Measurements from ENCODE around the gene AGER.
"Not testable (repeated sequence)": the region's sequence is repeated elsewhere in the genome, so short reads cannot be mapped to it uniquely, and the experiment has no call there.

Gene AGER

GRCh38 chr6:32147401-32148132, 36.5 kb downstream of the AGER start:
- DNase-seq, result no peak

DNA sequence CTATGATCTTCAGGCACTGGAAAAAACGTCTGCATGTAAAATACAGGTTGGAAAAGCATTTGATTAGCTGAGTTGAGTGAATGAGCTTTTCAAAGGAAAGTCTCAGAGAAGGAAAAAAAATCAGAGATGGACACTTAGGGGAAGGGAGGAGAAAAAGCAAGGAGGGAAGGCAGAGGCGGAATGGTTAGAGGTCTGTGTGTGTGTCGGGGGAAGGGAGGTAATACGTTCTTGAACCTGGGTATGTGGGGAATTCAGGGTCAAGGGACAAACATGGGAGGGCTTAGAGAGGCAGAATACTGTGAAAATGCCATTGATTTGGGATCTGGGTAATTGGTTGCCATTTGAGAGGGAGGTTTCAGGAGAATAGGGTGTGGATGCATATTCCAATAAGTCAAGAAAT, 37.4 kb downstream of the AGER start:
- no peak for DNase-seq

GRCh38 chr6:32146287-32146686, 37.8 kb downstream of the AGER start:
- DNase-seq, result no peak

- not testable (repeated sequence) for DNase-seq
These were observed 39.8 kb downstream of the AGER start for GRCh38 chr6:32144238-32144637.

DNA sequence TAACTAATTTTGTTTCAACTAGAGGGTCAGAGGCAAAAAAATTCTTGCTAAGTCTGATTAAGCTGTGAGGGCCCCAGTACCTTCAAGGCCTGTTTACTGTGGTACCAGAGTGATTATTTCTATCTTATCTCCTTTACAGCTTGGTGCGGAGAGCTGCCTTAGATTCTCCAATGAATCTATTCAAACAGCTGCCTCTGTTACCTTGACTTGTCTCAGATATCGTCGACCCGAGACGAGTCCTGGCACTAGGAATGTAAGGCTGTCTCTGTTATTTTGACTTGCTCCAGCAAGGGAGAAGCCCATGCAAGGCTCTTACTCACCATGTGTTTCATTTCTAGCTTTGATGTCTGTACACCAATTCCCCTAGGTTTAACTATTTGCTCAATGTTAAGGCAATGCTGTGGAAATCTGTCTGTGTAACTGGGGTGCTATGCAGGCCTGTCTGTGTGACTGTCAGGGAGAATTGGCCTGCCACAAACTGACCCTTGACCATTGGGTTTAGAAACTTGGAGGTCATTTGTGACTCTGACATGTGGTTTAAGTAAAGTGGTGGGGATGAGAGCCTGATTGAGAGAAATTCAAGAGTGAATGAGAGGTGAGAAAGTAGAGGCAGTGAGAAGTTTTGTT, 43.5 kb downstream of the AGER start:
- DNase-seq, result no peak

DNA sequence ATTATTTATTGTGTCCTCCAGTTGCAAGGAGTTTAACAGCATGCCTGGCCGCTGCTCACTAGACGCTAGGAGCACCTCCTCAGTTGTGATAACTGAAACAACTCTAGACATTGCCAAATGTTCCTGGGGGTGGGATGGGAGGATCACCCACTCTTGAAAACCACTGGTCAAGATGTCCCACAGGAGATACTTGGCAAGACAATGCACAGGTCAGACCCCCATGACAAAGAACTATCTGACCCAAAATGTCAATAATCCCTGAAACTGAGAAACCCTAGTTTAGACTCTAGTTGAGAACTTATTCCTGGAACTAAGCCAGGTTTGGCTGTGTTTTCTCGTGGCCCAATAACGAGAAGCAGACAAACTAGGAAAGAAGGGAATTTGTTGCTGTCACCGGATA, 44.5 kb downstream of the AGER start:
- no peak for DNase-seq

- DNase-seq, result no peak
These were observed 46.6 kb downstream of the AGER start for GRCh38 chr6:32137454-32137853.

DNA sequence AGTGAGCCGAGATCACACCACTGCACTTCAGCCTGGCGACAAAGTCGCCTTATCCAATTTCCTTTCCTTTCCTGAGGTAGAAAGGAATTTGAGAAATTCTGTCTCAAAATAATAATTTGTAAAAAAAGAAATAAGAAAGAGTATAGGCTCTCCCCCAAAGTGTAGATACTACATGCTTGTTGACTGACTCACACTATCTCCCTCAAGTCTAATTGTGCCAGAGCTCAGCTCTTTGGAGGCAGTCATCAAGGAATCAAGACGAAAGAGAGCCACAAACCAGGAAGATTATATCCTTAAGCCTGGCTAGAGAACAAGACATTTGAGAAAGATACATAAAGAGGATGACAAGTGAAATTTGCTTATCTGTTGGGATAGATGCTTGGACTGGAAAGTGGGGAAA, 50.3 kb downstream of the AGER start:
- no peak for DNase-seq

GRCh38 chr6:32132110-32132509, 51.9 kb downstream of the AGER start:
- no peak for DNase-seq

GRCh38 chr6:32131439-32131948, 52.6 kb downstream of the AGER start:
- DNase-seq, result no peak
